Left colon (tissue), 2 donors: Measurements from ENCODE around the gene ADAMTS12. TPM values are rescaled to one million over a fixed set of nuclear protein-coding genes. Genes with fewer than 3 reads are reported as not detected.

Source experiments
- ATAC-seq: fragments of 200-7000 bp; cut with Tn5 transposase; one replicate; pipeline ENCODE4 v1.9.1; 2020; ENCODE audit warnings: mild to moderate bottlenecking, moderate library complexity
- DNase-seq, 2 donors: peaks; one replicate each; pipeline ENCODE4 v3.0.0-alpha.2; 2020
- intact Hi-C, 2 donors: fragments of 100-400 bp; cut with DNase I in 1 of 2; cut with micrococcal nuclease in 1 of 2; formaldehyde crosslinking; loops; one replicate each; pipeline versions ENCODE4 v1.11.2 to v1.14.0; 2022; cut with DNase I, micrococcal nuclease
- total RNA-seq, 2 donors: library from RNA; stranded (reverse); fragmentation: NEBNext Ultra II Directional; extraction: Animal tissue kit (Norgen Biotek cat#: 25700); gene quantifications; one replicate each; pipeline ENCODE4 v1.2.1, GENCODE V29; 2021
- donor health status: DM: no; HTN: no; CAD: no.
- donor health status: DM: yes; HTN: yes; CAD: no.

Gene ADAMTS12
- total RNA-seq, 2 donors from 2014 or later, result 0.21 to 1.2 TPM

- intact Hi-C loops, result no loop called here
- DNase-seq (no peak), ATAC-seq (no peak)
Measured at GRCh38 chr5:33477816-33478215, 414.0 kb downstream of the ADAMTS12 start.

- intact Hi-C loops, result no loop called here
- ATAC-seq (no peak), DNase-seq (no peak)
Measured at GRCh38 chr5:33476992-33477391, 414.8 kb downstream of the ADAMTS12 start.

DNA sequence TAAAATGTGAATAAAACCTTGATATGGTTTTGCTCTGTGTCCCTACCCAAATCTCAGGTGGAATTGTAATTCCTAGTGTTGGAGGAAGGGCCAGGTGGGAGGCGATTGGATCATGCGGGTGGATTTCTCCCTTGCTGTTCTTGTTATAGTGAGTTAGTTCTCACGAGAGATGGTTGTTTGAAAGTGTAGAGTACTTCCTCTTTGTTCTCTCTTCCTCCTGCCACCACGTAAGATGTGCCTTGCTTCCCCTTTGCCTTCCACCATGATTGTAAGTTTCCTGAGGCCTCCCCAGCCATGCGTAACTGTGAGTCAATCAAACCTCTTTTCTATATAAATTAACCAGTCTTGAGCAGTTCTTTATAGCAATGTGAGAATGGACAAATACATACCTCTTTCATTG, 416.1 kb downstream of the ADAMTS12 start:
- DNase-seq, result no peak
- ATAC-seq, result no peak
- intact Hi-C loops, result no loop called here

GRCh38 chr5:33474931-33475499, 416.8 kb downstream of the ADAMTS12 start:
- no peak for DNase-seq
- no peak for ATAC-seq
- intact Hi-C loops, result no loop called here

DNA sequence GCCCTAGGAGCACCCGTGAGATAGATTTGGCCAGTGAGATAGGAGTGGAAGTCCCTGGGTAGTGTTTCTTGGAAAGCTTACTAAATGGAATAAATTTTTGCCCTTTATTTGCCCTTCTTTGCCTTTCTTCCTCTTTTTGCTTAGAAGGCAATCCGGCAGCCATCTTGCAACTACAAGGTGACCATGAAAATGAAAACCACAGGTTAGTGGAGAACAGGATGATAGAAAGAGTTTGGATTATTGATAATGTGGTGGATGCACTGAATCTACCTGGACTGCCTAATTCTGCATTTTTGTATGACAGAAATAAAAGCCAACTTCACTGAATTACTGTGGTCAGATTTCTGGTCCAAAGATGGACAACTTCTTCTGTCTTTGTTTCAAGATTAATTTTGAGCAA, 417.8 kb downstream of the ADAMTS12 start:
- intact Hi-C loops, result no loop called here
- ATAC-seq, result no peak
- DNase-seq, result no peak

Other genes with a start within 250 kb of the ADAMTS12 start
- not detected for gene RXFP3, start 44.4 kb upstream of the ADAMTS12 start, total RNA-seq
- under 1 TPM; 0.73 to 0.75 TPM for gene SLC45A2, start 92.7 kb upstream of the ADAMTS12 start, total RNA-seq
- 10 to 100 TPM; 53.3 to 89.1 TPM for gene AMACR, start 116.1 kb upstream of the ADAMTS12 start, total RNA-seq
- gene C1QTNF3, start 151.2 kb upstream of the ADAMTS12 start, total RNA-seq, result 1 to 10 TPM; 3.8 to 5.6 TPM